Adrenal gland (tissue), 5 donors: ENCODE measurements around the gene MCCD1.

Source experiments
- POLR2A ChIP-seq, 2 donors: fragments of 450-650 bp; IDR thresholded peaks; one replicate each; pipeline ENCODE4 v1.6.1; 2017; ENCODE audit warnings: antibody characterized with exemption in 2 of 2, mild to moderate bottlenecking in 2 of 2, moderate library complexity in 1 of 2
- TF ChIP-seq, protein P1 (sequence below), 6 experiments: fragments of 450-650 bp in 4 of 6; fragments of 200-600 bp in 2 of 6; sonication (generic) in 1 of 6; IDR thresholded peaks; 1 replicate in 5 of 6; 2 replicates in 1 of 6; pipeline versions ENCODE4 v1.5.1 to v1.8.0; 2016 to 2021; ENCODE audit warnings: antibody characterized with exemption in 6 of 6, mild to moderate bottlenecking in 2 of 6, moderate library complexity in 1 of 6
- donor health status: DM: no; HTN: no; CAD: no.

DNA sequence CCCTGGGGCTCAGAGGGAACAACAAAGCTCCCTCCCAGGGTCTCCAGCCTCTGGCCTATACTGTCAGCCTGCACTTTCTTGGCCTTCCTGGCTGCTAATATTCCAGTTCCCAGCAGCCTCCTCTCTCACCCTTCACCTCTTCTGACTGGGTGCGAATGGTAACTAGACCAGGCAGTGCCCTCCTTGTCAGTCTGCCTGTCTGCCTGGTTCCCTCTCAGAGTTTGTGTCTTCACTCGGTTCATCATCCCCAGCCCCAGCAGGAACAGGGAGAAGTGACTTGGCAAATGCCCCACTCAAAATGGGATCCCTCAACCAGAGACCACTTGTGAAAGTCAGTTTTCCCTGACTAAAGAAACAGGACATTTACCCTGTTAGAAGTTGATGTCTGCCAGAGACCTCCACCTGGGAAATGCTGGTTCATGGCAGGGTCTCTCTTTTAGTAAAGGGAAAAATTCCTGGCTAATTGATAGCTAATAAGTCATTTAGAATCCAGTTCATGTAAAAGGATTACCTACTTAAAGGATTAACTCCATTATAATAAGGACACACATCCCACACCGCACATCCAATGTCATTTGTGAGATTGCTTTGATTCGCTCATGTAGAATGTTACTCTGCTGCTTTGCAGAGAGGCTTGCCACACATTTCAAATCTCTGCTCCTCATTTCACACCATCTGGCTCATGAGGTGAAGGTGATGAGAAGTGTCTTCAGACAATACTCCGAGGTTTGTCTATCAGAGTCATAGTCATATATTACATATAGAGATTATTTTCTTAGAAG lies 49.4 kb upstream of the MCCD1 start:
- TF ChIP-seq, protein P1, sequence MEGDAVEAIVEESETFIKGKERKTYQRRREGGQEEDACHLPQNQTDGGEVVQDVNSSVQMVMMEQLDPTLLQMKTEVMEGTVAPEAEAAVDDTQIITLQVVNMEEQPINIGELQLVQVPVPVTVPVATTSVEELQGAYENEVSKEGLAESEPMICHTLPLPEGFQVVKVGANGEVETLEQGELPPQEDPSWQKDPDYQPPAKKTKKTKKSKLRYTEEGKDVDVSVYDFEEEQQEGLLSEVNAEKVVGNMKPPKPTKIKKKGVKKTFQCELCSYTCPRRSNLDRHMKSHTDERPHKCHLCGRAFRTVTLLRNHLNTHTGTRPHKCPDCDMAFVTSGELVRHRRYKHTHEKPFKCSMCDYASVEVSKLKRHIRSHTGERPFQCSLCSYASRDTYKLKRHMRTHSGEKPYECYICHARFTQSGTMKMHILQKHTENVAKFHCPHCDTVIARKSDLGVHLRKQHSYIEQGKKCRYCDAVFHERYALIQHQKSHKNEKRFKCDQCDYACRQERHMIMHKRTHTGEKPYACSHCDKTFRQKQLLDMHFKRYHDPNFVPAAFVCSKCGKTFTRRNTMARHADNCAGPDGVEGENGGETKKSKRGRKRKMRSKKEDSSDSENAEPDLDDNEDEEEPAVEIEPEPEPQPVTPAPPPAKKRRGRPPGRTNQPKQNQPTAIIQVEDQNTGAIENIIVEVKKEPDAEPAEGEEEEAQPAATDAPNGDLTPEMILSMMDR (IDR thresholded peaks at IDR 0.05), result no peak
- no peak for TF ChIP-seq POLR2A (IDR thresholded peaks at IDR 0.05)
